HG02588 (cell line): ENCODE data around the gene GXYLT1.
"Not testable (repeated sequence)": the region's sequence is repeated elsewhere in the genome, so short reads cannot be mapped to it uniquely, and the experiment has no call there.

Experiments used
- ATAC-seq: cut with Tn5 transposase; IDR thresholded peaks from one replicate; pipeline ENCODE4 v1.9.1; 2021; ENCODE audit warnings: mild to moderate bottlenecking, moderate library complexity; ENCODE audit not compliant: unreplicated experiment

The GXYLT1 gene

GRCh38 chr12:42103155-42103554 lies 41.5 kb downstream of the GXYLT1 start:
- no peak for ATAC-seq

- no peak for ATAC-seq
Measured at GRCh38 chr12:42102720-42103119, 42.0 kb downstream of the GXYLT1 start.

GRCh38 chr12:42099433-42099832 lies 45.2 kb downstream of the GXYLT1 start:
- no peak for ATAC-seq

GRCh38 chr12:42097971-42098370 lies 46.7 kb downstream of the GXYLT1 start:
- peak; percentile 89 for ATAC-seq

- ATAC-seq, result no peak
Measured at GRCh38 chr12:42094277-42094676, 50.4 kb downstream of the GXYLT1 start.

- ATAC-seq, result no peak
Measured at GRCh38 chr12:42091769-42092168, 52.9 kb downstream of the GXYLT1 start.

- ATAC-seq, result no peak
Measured at GRCh38 chr12:42090899-42091298, 53.8 kb downstream of the GXYLT1 start.

GRCh38 chr12:42086031-42086430 lies 58.6 kb downstream of the GXYLT1 start:
- ATAC-seq, result no peak

- no peak for ATAC-seq
Measured at GRCh38 chr12:42085594-42085993, 59.1 kb downstream of the GXYLT1 start.

- no peak for ATAC-seq
Measured at GRCh38 chr12:42084522-42084921, 60.2 kb downstream of the GXYLT1 start.

- ATAC-seq, result no peak
Measured at GRCh38 chr12:42076976-42077375, 67.7 kb downstream of the GXYLT1 start.

GRCh38 chr12:42070036-42070435 lies 74.6 kb downstream of the GXYLT1 start:
- no peak for ATAC-seq

- ATAC-seq, result no peak
Measured at GRCh38 chr12:42059127-42059526, 85.5 kb downstream of the GXYLT1 start.

GRCh38 chr12:42056130-42056529 lies 88.5 kb downstream of the GXYLT1 start:
- peak; percentile 87 for ATAC-seq

GRCh38 chr12:42053456-42053855 lies 91.2 kb downstream of the GXYLT1 start:
- no peak for ATAC-seq

GRCh38 chr12:42048980-42049379 lies 95.7 kb downstream of the GXYLT1 start:
- ATAC-seq, result not testable (repeated sequence)

- ATAC-seq, result no peak
Measured at GRCh38 chr12:42039577-42039976, 105.1 kb downstream of the GXYLT1 start.

- no peak for ATAC-seq
Measured at GRCh38 chr12:42039176-42039575, 105.5 kb downstream of the GXYLT1 start.

- ATAC-seq, result no peak
Measured at GRCh38 chr12:42031847-42032564, 112.7 kb downstream of the GXYLT1 start.
